NCI-H510A treated with DMSO at 0.1 percent for 48 hours (cell line): ENCODE results near the gene IRGM.

Experiments used
- DNase-seq: peaks from one replicate; lab custom pipeline; 2025; lab: John Stamatoyannopoulos, UW

Gene IRGM

GRCh38 chr5:150895431-150896428 lies 49.4 kb downstream of the IRGM start:
- DNase-seq: no peak
